ENCODE data around the gene BCL6.

The BCL6 gene

GRCh38 chr3:187759601-187760000 is 14.3 kb upstream of the BCL6 start:
- DNase-seq = no peak

GRCh38 chr3:187758318-187758955 is 13.2 kb upstream of the BCL6 start:
- no peak for DNase-seq

- DNase-seq = no peak
Observed at GRCh38 chr3:187753516-187753915, 8.2 kb upstream of the BCL6 start.

- DNase-seq = no peak
Observed at GRCh38 chr3:187750513-187751123, 5.3 kb upstream of the BCL6 start.

GRCh38 chr3:187750006-187750512 is 4.8 kb upstream of the BCL6 start:
- no peak for DNase-seq

- peak; percentile 78 to 81 for DNase-seq
Observed at GRCh38 chr3:187748050-187748481, 2.8 kb upstream of the BCL6 start.

- DNase-seq = no peak
Observed at GRCh38 chr3:187747506-187747905, 2.2 kb upstream of the BCL6 start.

- DNase-seq = peak; percentile 24 to 56
Observed at GRCh38 chr3:187746442-187747281, 1.4 kb upstream of the BCL6 start.

GRCh38 chr3:187746059-187746441 is 782 bp upstream of the BCL6 start:
- DNase-seq = peak in 1 of 2 donors; percentile 47

GRCh38 chr3:187744169-187745151 is 808 bp downstream of the BCL6 start:
- peak; percentile 53 to 64 for DNase-seq

GRCh38 chr3:187743195-187744141 is 1.8 kb downstream of the BCL6 start:
- peak in 1 of 2 donors; percentile 23 for DNase-seq

- DNase-seq = peak in 1 of 2 donors; percentile 51
Observed at GRCh38 chr3:187742351-187743171, 2.7 kb downstream of the BCL6 start.

- peak; percentile 60 to 64 for DNase-seq
Observed at GRCh38 chr3:187741403-187742350, 3.6 kb downstream of the BCL6 start.

GRCh38 chr3:187740421-187741399 is 4.6 kb downstream of the BCL6 start:
- peak; percentile 59 for DNase-seq

- peak; percentile 78 to 83 for DNase-seq
Observed at GRCh38 chr3:187739561-187740332, 5.5 kb downstream of the BCL6 start.

GRCh38 chr3:187739094-187739560 is 6.1 kb downstream of the BCL6 start:
- DNase-seq = no peak
